Renal pelvis (tissue), 4 donors: ENCODE measurements around the gene BARX1. TPM values are rescaled to one million over a fixed set of nuclear protein-coding genes. Genes with fewer than 3 reads are reported as not detected.
"Not testable (repeated sequence)": the region's sequence is repeated elsewhere in the genome, so short reads cannot be mapped to it uniquely, and the experiment has no call there.

ENCODE experiments used
- DNase-seq: peaks from one replicate; pipeline ENCODE4 v3.0.0-alpha.2; 2013
- polyA plus RNA-seq, 3 donors: library from polyadenylated mRNA; unstranded; fragments of 120-200 nt; gene quantifications; one replicate each; pipeline ENCODE4 v1.2.1, GENCODE V29; 2013; ENCODE audit not compliant: insufficient read length in 3 of 3

The BARX1 gene
- polyA plus RNA-seq, 3 donors, result 0.40 to 0.86 (median 0.78) TPM

- DNase-seq, result no peak
These were observed 2.9 kb downstream of the BARX1 start for GRCh38 chr9:93952119-93952783.

DNA sequence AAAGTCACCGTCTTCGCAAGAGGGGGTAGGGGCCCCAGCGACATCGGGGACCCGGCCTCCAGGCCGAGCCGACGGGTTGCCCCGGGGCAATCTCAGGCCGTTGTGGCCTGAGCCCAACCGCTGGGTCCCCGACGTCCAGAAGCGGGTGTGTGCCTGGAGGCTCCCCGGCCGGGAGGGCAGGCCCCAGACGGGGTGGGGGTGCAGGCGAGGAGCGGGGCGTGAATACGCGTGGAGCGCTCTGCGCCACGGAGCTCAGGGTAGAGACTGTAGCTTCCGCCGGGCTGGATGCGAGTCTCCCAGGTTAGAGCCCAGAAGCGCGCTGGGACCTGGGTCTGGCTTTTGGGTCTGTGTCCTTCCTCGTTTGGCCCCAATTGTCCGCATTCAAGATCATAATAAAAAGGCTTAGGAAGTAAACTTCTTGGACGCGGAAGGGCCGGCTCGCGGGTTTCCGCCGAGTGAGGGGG is 3.5 kb downstream of the BARX1 start:
- no peak for DNase-seq

DNA sequence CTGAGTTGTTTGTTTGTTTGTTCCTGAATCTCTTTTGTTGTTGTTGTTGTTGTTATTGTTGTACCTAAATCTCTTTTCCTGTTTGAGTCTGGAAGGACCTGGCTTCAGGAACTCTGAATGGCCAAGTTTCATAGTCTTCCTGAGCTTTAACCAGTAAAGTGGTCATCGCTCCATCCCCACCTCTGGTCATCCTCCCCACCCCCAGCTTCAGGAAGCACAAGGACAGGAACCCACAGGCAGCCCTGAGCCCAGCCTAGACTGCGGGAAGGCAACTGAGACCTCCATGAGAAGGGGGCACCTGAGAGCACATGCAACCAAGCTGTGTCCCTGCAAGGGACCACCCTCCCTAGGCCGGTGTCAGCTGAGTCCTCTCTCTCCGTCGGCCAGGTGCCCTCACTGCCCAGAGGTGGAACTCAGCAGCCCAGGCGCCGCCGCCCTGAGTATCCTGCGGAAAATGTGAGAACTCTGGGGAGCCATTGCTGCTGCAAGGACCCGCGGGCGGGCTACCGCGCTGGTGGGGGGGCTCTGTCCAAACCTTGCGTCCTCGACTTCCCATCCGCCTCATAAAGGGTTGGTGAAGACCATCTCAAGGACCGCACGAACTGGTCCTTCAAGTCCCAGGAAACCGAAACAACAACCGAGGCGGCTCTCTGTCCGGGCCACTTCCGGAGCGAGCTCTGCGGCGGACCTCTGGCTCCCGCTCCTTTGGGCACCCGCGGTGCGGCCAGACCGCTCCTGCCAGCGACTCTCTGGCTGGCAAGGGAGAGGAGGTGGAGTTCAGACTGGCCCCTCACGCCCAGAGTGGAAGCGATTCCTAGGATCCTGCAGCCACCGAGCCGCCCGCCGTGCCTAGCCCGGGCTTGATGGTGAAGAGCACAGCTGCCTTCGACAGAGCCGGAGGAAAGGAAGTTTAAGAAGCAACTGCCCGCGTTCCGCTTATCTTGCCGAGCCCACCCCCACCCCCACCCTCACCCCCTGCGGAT is 4.2 kb downstream of the BARX1 start:
- DNase-seq, result no peak

- no peak for DNase-seq
These were observed 5.3 kb downstream of the BARX1 start for GRCh38 chr9:93949694-93950449.

DNA sequence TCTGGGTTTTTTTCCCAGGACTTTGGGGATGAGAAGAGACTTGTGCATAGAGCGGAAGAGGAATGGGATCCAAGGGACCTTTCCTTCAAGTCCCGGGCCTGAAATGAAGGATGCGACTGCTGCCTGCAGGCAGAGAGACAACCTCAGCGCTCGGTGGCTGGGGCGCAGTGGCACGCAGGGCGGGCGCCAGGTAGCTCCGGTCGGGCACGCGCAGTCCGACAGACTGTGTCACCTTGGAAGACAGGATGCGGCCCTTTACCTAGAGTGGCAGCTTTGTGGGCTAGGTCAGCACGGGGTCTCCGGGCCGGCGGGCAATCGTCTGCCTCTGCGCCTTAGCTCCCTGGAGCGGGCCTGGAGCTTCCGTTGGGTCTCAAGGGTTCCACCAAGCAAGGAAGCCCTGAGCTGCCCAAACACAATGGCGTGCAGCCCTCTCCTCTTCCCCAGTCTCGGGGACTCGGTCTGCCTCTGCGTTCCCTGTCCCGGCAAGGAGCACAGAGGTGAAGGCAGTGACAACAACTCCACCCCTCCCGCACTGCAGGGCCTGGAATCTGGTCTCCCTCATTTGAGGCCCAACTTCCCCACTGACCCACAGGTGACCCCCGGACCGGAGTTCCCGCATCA is 6.0 kb downstream of the BARX1 start:
- no peak for DNase-seq

DNA sequence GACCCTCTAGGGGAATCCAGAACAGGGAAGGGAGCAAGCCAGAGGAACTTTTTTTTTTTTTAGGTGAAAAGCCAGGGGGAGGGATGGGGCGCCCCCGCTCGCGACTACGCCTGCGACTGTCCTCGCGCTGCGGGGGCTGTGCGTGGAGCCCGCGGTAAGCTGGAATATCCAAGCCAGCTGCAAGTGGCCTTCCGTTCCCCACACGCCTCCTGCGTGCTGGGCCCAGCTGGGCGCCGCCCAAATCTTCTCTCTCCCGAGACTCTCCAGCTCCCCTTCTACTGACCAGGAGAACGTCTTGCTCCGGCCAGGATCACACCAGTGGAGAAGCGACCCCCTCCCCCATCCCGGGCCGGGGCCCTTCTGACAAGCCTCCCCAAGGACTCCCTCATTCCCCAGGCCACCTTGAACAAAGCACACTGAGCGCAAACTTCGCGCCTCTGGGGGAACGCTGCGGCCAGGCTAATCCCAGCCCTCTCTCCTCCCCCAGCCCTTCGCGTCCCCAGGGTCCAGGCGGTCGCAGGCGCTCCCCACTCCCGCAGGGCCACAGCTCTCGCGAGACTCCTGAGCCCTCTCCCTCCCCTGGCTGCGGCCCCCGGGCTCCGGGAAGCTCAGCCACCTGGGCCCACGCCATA is 6.6 kb downstream of the BARX1 start:
- no peak for DNase-seq

GRCh38 chr9:93947409-93948070 is 7.6 kb downstream of the BARX1 start:
- DNase-seq, result no peak

GRCh38 chr9:93946338-93946712 is 8.8 kb downstream of the BARX1 start:
- DNase-seq, result no peak

- DNase-seq, result no peak
These were observed 9.5 kb downstream of the BARX1 start for GRCh38 chr9:93945400-93946337.

- DNase-seq, result no peak
These were observed 11.1 kb downstream of the BARX1 start for GRCh38 chr9:93944011-93944410.

- DNase-seq, result no peak
These were observed 13.0 kb downstream of the BARX1 start for GRCh38 chr9:93942161-93942560.

DNA sequence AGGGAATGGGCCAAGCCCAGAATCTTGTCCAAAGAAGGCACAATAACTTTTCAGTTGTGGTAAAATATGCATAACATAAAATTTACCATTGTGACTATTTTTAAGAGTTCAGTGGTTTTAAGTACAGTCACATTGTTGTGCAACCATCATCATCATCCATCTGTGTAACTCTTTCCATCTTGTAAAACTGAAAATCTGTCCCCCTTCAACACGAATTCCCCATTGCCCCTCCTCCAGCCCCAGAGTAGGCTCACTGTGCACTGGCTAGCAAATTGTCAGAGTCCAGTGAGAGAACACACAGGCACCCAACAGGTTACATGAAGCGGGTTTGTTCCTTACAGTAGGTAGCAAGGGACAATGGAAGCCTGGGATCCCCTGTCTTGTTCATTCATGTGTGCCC is 13.7 kb downstream of the BARX1 start:
- no peak for DNase-seq

- no peak for DNase-seq
These were observed 14.2 kb downstream of the BARX1 start for GRCh38 chr9:93940951-93941350.

- DNase-seq, result not testable (repeated sequence)
These were observed 15.6 kb downstream of the BARX1 start for GRCh38 chr9:93939589-93939988.

- DNase-seq, result no peak
These were observed 18.0 kb downstream of the BARX1 start for GRCh38 chr9:93937193-93937592.

- DNase-seq, result no peak
These were observed 23.2 kb downstream of the BARX1 start for GRCh38 chr9:93931905-93932304.

- DNase-seq, result no peak
These were observed 25.1 kb downstream of the BARX1 start for GRCh38 chr9:93930070-93930469.

- no peak for DNase-seq
These were observed 25.9 kb downstream of the BARX1 start for GRCh38 chr9:93929231-93929630.

DNA sequence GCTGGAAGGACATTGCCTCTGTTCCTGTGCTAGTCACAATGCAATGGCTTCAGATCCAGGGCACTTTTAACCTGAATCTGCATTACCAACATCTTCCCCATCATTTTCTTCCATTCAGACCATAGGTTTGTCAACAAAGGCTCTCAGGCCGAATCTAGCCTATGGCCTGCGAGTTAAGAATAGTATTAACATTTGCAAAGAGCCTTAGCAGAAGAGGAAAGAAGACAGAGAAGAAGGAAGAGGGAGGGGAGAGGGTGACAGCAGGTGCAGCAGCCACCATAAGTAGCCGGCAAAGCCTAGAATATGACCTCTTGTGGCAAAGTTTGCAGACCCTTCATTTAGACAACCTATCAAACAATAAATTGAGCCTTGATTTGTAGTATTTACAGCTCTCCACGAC is 32.6 kb downstream of the BARX1 start:
- DNase-seq, result no peak
